Suprapubic skin (tissue), 3 donors: Measurements from ENCODE around the gene EPB41L1.

Experiments used
- CTCF ChIP-seq, 2 donors: fragments of 200-600 bp in 1 of 2; fragments of 450-650 bp in 1 of 2; sonication (generic) in 1 of 2; IDR thresholded peaks; one replicate each; pipeline ENCODE4 v1.5.1; 2016 to 2019; ENCODE audit warnings: antibody characterized with exemption in 2 of 2, mild to moderate bottlenecking in 1 of 2, moderate library complexity in 1 of 2
- POLR2AphosphoS5 ChIP-seq, 3 donors: sonication (generic); formaldehyde crosslinking; IDR thresholded peaks; one replicate each; pipeline ENCODE4 v1.6.1; 2017; ENCODE audit warnings: antibody characterized with exemption in 3 of 3

GRCh38 chr20:36196676-36197075 is 42.1 kb downstream of the EPB41L1 start:
- TF ChIP-seq CTCF (IDR thresholded peaks at IDR 0.05) (no peak), POLR2AphosphoS5 (IDR thresholded peaks at IDR 0.05) (no peak)
